Measurements from ENCODE around the gene TUBA4A. TPM values are rescaled to one million over a fixed set of nuclear protein-coding genes. Genes with fewer than 3 reads are reported as not detected.
"Not testable (repeated sequence)": the region's sequence is repeated elsewhere in the genome, so short reads cannot be mapped to it uniquely, and the experiment has no call there.

The TUBA4A gene
- total RNA-seq, 2 experiments from 2014 or later: 237 to 266 TPM

GRCh38 chr2:219271021-219271420 lies 17.3 kb upstream of the TUBA4A start:
- no peak for ATAC-seq (ENCODE audit: low read depth)
- H3K9me3 Mint-ChIP-seq: no peaks in the 10 kb centered on the region
- DNase-seq: no peak
- no peak overlapping the region for H3K27ac Mint-ChIP-seq
- no peaks in the 10 kb centered on the region for H3K36me3 Mint-ChIP-seq
- POLR2A ChIA-PET: no interaction called here
- no peak overlapping the region for H3K4me3 Mint-ChIP-seq
- H3K4me1 Mint-ChIP-seq: peaks cover 6% of the 10 kb centered on the region
- peaks cover 6% of the 10 kb centered on the region for H3K27me3 Mint-ChIP-seq

- H3K4me1 Mint-ChIP-seq: peaks cover 6% of the 10 kb centered on the region
- DNase-seq (no peak), ATAC-seq (ENCODE audit: low read depth) (no peak)
- POLR2A ChIA-PET: interaction anchor here (0.7 kb wide), 1 partner anchor 9 kb away, joined by 3 read pairs; the partner anchor contains the start of gene DNAJB2
- no peak overlapping the region for H3K4me3 Mint-ChIP-seq
- H3K27me3 Mint-ChIP-seq: peaks cover 6% of the 10 kb centered on the region
- H3K9me3 Mint-ChIP-seq: no peaks in the 10 kb centered on the region
- no peaks in the 10 kb centered on the region for H3K36me3 Mint-ChIP-seq
- no peak overlapping the region for H3K27ac Mint-ChIP-seq
These were observed 16.3 kb upstream of the TUBA4A start for GRCh38 chr2:219270055-219270372.

GRCh38 chr2:219269362-219270054 lies 15.8 kb upstream of the TUBA4A start:
- DNase-seq: no peak
- H3K4me3 Mint-ChIP-seq: no peak overlapping the region
- peaks cover 2% of the 10 kb centered on the region for H3K27me3 Mint-ChIP-seq
- no peaks in the 10 kb centered on the region for H3K36me3 Mint-ChIP-seq
- POLR2A ChIA-PET: interaction anchor here (0.6 to 0.7 kb wide), 2 partner anchors 9 to 16 kb away, joined by 3 read pairs; partner anchors contain the start of genes DNAJB2 and TUBA4B
- H3K9me3 Mint-ChIP-seq: no peaks in the 10 kb centered on the region
- peaks cover 6% of the 10 kb centered on the region for H3K4me1 Mint-ChIP-seq
- no peak overlapping the region for H3K27ac Mint-ChIP-seq
- no peak for ATAC-seq (ENCODE audit: low read depth)

GRCh38 chr2:219268294-219268693 lies 14.6 kb upstream of the TUBA4A start:
- no peak overlapping the region for H3K27ac Mint-ChIP-seq
- no peaks in the 10 kb centered on the region for H3K36me3 Mint-ChIP-seq
- ATAC-seq (ENCODE audit: low read depth) (no peak), DNase-seq (no peak)
- H3K27me3 Mint-ChIP-seq: peaks cover 2% of the 10 kb centered on the region
- peaks cover 1% of the 10 kb centered on the region for H3K4me1 Mint-ChIP-seq
- H3K9me3 Mint-ChIP-seq: no peaks in the 10 kb centered on the region
- H3K4me3 Mint-ChIP-seq: no peak overlapping the region
- POLR2A ChIA-PET: no interaction called here

GRCh38 chr2:219266886-219267285 lies 13.2 kb upstream of the TUBA4A start:
- Mint-ChIP-seq H3K36me3 (no peaks in the 10 kb centered on the region), H3K9me3 (no peaks in the 10 kb centered on the region), H3K4me3 (no peak overlapping the region), H3K27me3 (peaks cover 2% of the 10 kb centered on the region), H3K4me1 (peaks cover 1% of the 10 kb centered on the region), H3K27ac (no peak overlapping the region)
- POLR2A ChIA-PET: interaction anchor here (1.7 kb wide), 1 partner anchor 18 kb away, joined by 4 read pairs; no protein-coding TSS in a partner anchor
- no peak for DNase-seq
- ATAC-seq (ENCODE audit: low read depth): no peak

GRCh38 chr2:219266232-219266631 lies 12.5 kb upstream of the TUBA4A start:
- Mint-ChIP-seq H3K4me3 (no peak overlapping the region), H3K36me3 (no peaks in the 10 kb centered on the region), H3K4me1 (peaks cover 2% of the 10 kb centered on the region), H3K27ac (peak overlapping the region; percentile 44), H3K27me3 (no peaks in the 10 kb centered on the region), H3K9me3 (no peaks in the 10 kb centered on the region)
- ATAC-seq (ENCODE audit: low read depth): no peak
- POLR2A ChIA-PET: interaction anchor here (1.7 kb wide), 1 partner anchor 17 kb away, joined by 4 read pairs; no protein-coding TSS in a partner anchor
- DNase-seq: no peak

- H3K4me1 Mint-ChIP-seq: peaks cover 6% of the 10 kb centered on the region
- no peaks in the 10 kb centered on the region for H3K9me3 Mint-ChIP-seq
- DNase-seq: no peak
- no peak overlapping the region for H3K4me3 Mint-ChIP-seq
- no peak for ATAC-seq (ENCODE audit: low read depth)
- POLR2A ChIA-PET: interaction anchor here (0.8 to 1.9 kb wide), 4 partner anchors 8 to 61 kb away, joined by 3 to 11 read pairs (median 4); partner anchors contain the start of genes GLB1L, STK16, TUBA4A and TUBA4B
- H3K36me3 Mint-ChIP-seq: no peaks in the 10 kb centered on the region
- H3K27ac Mint-ChIP-seq: no peak overlapping the region
- H3K27me3 Mint-ChIP-seq: peaks cover 11% of the 10 kb centered on the region
These were observed 7.5 kb upstream of the TUBA4A start for GRCh38 chr2:219261024-219261855.

GRCh38 chr2:219258942-219259341 lies 5.2 kb upstream of the TUBA4A start:
- not testable (repeated sequence) for H3K36me3 Mint-ChIP-seq; H3K9me3 Mint-ChIP-seq; ATAC-seq (ENCODE audit: low read depth); H3K4me3 Mint-ChIP-seq; DNase-seq; H3K27ac Mint-ChIP-seq
- peaks cover 12% of the 10 kb centered on the region for H3K4me1 Mint-ChIP-seq
- H3K27me3 Mint-ChIP-seq: peaks cover 11% of the 10 kb centered on the region
- POLR2A ChIA-PET: interaction anchor here (0.7 kb wide), 1 partner anchor 21 kb away, joined by 3 read pairs; no protein-coding TSS in a partner anchor

- Mint-ChIP-seq H3K9me3 (no peaks in the 10 kb centered on the region), H3K36me3 (peaks cover 29% of the 10 kb centered on the region), H3K4me3 (peak overlapping the region; percentile 99), H3K27me3 (peaks cover 2% of the 10 kb centered on the region), H3K4me1 (peaks cover 34% of the 10 kb centered on the region), H3K27ac (peak overlapping the region; percentile 90)
- ATAC-seq (ENCODE audit: low read depth) (peak; percentile 22), DNase-seq (peak; percentile 48)
- POLR2A ChIA-PET: interaction anchor here (0.9 to 8.4 kb wide), 15 partner anchors 9 to 79 kb away, joined by 3 to 83 read pairs (median 11); partner anchors contain the start of genes ABCB6, ANKZF1, ATG9A and CNPPD1
These were observed 978 bp upstream of the TUBA4A start for GRCh38 chr2:219254590-219255201.

GRCh38 chr2:219252900-219253752 lies 592 bp downstream of the TUBA4A start, which contains the start of gene TUBA4B:
TSS of gene TUBA4B (plus strand) at chr2:219253243. CDS start at chr2:219253408, 165 bp downstream.
- DNase-seq (peak; percentile 78), ATAC-seq (ENCODE audit: low read depth) (peak; percentile 31)
- Mint-ChIP-seq H3K36me3 (peaks cover 44% of the 10 kb centered on the region), H3K27ac (peak within 1 kb of the TSS; percentile 90), H3K9me3 (no peaks in the 10 kb centered on the region), H3K4me1 (peaks cover 48% of the 10 kb centered on the region), H3K27me3 (no peaks in the 10 kb centered on the region), H3K4me3 (peak within 1 kb of the TSS; percentile 99)
- POLR2A ChIA-PET: interaction anchor here (0.6 to 8.4 kb wide), 23 partner anchors 8 to 1027 kb away, joined by 3 to 83 read pairs (median 5); partner anchors contain the start of genes ABCB6, ANKZF1, ATG9A and CNPPD1

GRCh38 chr2:219252570-219252899 lies 1.2 kb downstream of the TUBA4A start:
- H3K27ac Mint-ChIP-seq: peak overlapping the region; percentile 90
- POLR2A ChIA-PET: interaction anchor here (0.6 to 8.4 kb wide), 18 partner anchors 8 to 1026 kb away, joined by 3 to 83 read pairs (median 9); partner anchors contain the start of genes ABCB6, ANKZF1, ATG9A and CNPPD1
- H3K27me3 Mint-ChIP-seq: no peaks in the 10 kb centered on the region
- H3K36me3 Mint-ChIP-seq: peaks cover 47% of the 10 kb centered on the region
- H3K9me3 Mint-ChIP-seq: no peaks in the 10 kb centered on the region
- no peak for DNase-seq
- peaks cover 54% of the 10 kb centered on the region for H3K4me1 Mint-ChIP-seq
- peak; percentile 1 for ATAC-seq (ENCODE audit: low read depth)
- peak overlapping the region; percentile 99 for H3K4me3 Mint-ChIP-seq

- no peak for ATAC-seq (ENCODE audit: low read depth)
These were observed 1.6 kb downstream of the TUBA4A start for GRCh38 chr2:219252084-219252483.

More at GRCh38 chr2:219252084-219252483, 1.6 kb downstream of the TUBA4A start:
- Mint-ChIP-seq H3K9me3 (no peaks in the 10 kb centered on the region), H3K27ac (peak overlapping the region; percentile 90), H3K4me3 (peak overlapping the region; percentile 99), H3K36me3 (peaks cover 49% of the 10 kb centered on the region), H3K4me1 (peaks cover 58% of the 10 kb centered on the region), H3K27me3 (no peaks in the 10 kb centered on the region)
- POLR2A ChIA-PET: interaction anchor here (0.6 to 8.4 kb wide), 13 partner anchors 10 to 1026 kb away, joined by 3 to 83 read pairs (median 11); partner anchors contain the start of genes ABCB6, ANKZF1, ATG9A and CNPPD1
- no peak for DNase-seq

Data from activated naive CD8-positive, alpha-beta T cell treated with anti-CD3 and anti-CD28 coated beads, Interleukin-2, amount 10 ng/mL, durations not matched to agents 7 days and 5 days (primary cell).